Measurements from ENCODE around the gene MAMDC4.

The MAMDC4 gene

DNA sequence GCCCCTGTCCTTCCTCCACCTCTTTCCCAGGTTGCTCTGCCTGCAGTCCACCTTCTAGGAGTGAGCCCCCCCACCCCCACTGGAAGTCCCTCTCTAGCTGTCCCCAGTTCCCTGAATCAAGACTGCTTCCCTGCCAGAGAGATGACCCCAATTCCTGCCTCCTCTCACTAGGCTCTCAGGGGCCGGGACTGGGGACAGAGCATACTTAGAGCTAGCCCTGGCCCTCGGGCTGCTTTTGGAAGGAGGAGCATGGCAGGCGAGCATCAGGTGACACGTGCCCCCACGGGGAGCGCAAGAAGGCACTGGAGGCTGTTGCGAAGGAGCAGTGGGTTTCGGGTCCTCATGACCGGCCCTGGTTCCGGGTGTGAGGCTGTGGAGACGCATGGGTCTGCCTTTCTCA, 43.9 kb downstream of the MAMDC4 start:
- DNase-seq = no peak

DNA sequence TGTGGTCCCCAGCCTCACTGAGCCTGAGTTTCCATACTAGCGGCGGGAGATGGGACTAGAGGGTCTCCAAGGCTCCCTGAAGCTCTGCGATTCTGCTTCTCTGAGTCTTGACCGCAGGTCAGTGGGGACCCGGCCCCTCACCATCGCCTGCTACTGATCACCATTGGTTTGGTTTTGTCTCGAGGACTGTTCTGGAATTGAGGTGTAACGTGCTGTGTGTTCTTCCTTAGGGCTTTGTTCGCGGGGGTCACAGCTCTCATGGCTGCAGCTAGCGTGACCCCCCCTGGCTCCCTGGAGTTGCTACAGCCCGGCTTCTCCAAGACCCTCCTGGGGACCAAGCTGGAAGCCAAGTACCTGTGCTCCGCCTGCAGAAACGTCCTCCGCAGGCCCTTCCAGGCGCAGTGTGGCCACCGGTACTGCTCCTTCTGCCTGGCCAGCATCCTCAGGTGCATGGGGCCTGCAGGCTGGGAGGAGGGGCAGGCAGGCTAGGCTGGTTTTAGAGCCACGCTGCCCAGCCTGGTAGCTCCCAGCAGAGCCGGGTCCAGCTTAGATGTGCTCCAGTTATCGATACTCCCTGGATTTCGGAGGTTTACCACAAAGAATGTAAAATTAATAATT, 46.4 kb downstream of the MAMDC4 start:
- DNase-seq = no peak

DNA sequence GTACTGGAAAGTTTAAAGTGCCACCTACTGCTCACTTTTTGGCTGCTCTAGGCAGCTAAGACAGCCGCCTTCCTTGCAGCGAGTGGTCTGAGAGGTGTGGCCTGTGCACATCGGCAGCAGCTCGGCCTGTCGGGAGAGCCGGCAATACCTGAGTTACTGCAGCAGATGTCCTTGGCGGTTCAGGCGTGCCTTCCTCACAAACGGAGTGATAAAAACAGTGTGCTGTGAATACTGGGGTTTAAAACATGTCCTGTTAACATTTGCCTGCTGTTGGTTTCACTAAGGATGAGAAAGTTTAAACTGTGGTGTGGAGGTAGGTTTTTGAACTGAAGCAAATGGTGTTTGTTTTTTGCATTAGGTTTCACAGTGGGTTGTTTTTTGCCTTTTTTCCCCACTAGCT, 47.0 kb downstream of the MAMDC4 start:
- no peak for DNase-seq

DNA sequence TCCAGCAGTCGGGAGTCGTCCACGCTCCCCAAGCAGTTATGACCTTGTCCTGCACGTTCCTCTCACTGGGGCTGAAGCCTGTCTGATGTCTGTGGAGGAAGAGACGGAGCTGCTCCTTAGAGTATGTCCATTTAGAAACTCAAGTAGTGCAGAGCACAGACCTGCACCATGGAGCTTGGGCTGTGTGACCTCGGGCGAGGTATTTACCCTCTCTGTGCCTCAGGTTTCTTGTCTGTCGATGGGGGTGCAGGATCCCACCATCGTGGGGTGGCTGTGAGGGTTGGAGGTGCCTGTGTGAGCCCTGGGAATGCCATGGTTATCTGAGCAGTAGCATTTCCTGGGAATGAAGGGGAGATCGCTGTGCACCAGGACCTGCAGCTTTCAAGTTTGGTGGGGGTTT, 48.4 kb downstream of the MAMDC4 start:
- no peak for DNase-seq

DNA sequence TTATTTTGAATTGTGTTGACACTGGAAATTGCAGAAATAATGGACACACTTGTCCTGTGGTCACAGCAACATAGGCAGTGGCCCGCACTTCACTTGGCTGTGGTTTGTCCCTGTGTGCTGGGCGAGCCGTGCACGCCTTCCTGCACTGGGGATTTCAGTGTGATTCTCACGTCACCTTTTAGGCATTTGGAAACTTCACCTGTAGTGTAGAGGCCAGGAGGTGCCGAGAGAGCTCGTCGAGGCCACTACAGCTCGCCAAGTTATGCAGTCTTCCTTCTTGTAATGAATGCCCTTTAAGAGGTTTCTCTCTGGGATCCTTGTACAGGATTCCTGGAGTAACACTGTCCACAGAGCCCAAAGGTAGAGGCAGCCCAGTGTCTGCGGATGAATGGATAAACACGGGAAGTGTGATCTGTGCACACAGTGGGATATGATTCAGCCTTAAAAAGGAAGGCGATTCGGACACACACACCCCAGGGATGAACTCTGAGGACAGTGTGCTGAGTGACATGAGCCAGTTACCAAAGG, 48.9 kb downstream of the MAMDC4 start:
- DNase-seq = no peak

DNA sequence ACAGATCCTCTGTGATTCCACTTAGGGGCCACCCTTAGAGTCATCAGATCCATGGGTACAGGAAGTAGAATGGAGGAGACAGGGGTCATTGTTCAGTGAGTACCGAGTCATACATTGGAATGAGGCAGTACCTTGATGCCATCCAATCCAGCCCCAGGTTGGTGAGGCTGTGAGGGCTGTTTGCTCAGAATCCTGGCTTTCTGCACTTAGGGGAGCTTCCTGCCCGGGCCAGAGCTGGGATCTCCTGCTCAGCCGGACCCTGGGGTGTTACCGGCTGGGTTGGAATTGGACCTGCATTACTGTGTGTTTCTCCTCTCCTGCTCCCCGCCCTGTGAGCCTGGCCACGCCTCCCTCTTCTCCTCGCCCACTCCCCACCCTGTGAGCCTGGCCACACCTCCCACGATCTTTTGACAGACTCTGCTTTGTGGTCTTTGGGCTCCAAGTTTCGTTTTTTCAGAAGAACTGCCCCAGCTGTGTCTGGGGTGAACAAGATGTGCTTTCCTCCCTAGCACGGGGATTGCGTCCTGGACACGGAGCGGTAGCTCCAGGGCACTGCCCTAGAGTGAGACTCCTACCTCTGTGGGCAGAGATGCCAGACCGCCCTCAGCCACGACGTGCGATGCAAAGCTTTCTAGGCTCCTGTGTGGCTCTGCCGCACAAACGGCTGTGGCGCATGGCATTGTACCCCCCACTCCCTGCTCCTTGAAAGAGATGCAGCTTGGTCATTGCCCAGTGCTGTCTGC, 49.5 kb downstream of the MAMDC4 start:
- DNase-seq = peak; percentile 82

DNA sequence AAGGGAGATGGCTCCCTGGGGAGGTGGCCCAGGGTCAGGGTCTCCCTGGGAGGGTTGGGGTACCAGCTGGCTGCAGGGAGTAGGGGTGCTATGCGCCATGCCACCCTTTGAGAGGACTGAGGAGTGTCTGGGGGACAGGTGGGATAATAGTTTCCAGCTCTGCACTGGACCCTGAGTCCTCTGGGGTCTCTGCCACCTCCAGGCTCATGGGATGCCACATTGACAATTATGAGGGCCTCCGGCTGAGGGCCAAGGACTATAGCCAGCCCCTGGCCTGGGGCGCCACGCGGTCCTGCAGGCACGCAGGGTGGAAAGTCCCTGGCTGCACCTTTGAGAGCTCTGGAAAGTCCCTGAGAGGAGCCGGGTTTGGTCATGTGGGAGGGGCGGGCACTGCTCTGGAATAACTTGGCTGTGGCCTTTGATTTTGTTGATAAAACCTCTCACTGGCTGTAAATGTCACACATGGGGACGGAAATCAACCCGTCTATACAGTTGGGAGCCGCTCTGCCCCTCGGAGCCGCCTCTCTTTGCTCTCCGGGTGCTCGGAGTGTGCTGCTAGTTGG, 50.2 kb downstream of the MAMDC4 start:
- peak; percentile 87 for DNase-seq

DNA sequence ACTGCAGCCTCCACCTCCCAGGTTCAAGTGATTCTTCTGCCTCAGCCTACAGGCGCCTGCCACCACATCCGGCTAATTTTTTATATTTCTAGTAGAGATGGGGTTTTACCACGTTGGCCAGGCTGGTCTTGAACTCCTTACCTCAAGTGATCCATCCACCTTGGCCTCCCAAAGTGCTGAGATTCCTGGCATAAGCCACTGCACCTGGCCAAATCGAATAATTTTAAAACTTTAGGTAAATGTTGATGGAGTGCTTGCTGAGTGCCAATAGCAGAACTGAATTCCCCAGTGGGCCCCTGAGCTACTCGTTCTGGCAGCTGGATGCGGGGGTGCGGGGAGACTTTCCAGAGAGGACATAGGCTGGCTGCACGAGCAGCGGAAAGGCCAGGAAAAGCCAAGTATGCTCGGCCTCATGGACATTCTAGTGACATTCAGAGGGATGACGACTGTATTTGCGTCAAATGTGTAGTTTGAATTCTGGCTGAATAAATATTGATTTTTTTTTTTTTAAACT, 51.0 kb downstream of the MAMDC4 start:
- DNase-seq = no peak

DNA sequence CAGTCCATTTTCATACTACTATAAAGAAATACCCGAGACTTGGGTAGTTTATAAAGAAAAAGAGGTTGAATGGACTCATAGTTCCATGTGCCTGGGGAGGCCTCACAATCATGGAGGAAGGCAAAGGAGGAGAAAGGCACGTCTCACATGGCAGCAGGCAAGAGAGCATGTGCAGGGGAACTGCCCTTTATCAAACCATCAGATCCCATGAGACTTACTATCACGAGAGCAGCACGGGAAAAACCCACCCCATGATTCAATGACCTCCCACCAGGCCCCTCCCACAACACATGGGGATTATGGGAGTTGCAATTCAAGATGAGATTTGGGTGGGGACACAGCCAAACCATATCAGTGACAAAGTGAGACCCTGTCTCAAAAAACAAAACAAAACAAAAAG, 54.1 kb downstream of the MAMDC4 start:
- DNase-seq = no peak

DNA sequence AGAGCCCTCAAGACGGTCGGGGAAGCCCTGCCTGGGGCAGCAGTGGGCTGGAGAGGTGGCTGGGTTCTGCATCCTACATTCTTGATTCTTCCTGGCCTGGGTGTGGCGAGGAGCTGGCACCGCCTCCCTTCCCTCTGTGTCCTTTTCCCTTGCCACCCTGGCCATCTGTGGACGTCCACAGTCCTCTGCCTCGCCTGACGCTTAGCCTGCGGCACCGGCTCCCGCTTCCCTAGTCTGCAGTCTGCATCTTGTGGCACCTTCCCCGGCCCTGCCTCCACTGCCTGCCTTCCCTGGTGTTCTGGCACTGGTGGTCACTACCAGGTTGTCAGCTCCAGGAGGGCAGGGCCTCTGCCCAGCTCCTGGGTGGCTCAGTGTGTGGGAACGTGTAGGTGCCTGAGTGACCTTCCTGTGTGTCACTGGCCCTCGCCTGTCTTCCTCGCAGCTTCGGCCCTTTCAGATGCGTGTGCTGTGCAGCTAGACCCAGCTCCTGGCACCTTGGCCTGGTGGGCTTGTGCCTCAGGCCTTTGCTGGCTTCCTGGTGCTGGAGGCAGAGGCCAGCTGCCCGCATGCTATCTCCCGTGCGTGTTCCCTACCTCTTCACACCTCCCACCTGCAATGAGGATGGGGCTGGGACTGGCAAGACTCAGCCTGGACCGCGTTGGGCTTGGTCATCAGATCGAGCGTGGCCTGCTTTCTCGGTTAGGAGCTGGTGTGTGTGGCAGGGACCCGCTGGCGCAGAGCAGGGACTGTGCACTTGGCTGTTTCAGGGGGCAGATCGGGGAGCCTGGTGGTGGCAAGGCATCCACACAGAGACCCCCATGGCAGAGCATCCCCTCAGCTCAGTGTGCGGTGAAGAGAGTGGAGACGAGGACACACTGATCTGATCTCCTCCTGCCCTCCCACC, 55.1 kb downstream of the MAMDC4 start:
- no peak for DNase-seq
